Endometrial microvascular endothelial cells (primary cell): ENCODE measurements around the gene ADAMTS17. TPM values are rescaled to one million over a fixed set of nuclear protein-coding genes. Genes with fewer than 3 reads are reported as not detected.

Experiments
- in situ Hi-C: cut with HindIII; loops from 2 replicates; pipeline ENCODE4 v1.10.0; 2017; ENCODE audit warnings: low sequenced_read_pairs, low pct_unique_long_range_greater_than_20kb; ENCODE audit errors: inconsistent ontology term
- total RNA-seq: library from RNA; depleted of rRNA; stranded (reverse); fragments of >200 nt; gene quantifications from one replicate; pipeline ENCODE4 v1.2.3, GENCODE V29; 2015; ENCODE audit errors: inconsistent ontology term

The ADAMTS17 gene
- total RNA-seq, 1 donor from 2014 or later: not detected

DNA sequence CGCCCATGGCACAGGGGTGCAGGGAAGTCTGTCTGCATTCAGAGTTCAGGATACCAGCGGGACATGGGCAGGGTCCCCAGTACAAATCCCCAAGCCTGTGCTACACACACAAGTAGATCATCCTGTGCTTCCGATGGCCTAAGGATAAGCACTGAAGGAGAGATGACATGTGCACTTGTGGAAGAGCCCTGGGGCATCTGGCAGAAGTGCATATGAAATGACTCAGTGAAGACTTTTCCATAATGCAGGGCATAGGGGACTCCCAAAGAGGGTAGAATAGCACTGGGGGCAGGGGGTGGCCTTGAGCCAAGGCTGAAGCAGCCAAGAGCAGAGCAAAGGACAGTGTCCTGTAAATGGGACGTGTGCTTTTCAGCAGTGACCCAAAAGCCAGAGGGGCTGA lies 22.9 kb downstream of the ADAMTS17 start:
- in situ Hi-C loops: no loop called here

- in situ Hi-C loops: no loop called here
Measured at GRCh38 chr15:100314809-100315400, 26.9 kb downstream of the ADAMTS17 start.

GRCh38 chr15:100311833-100312476 lies 29.8 kb downstream of the ADAMTS17 start:
- in situ Hi-C loops: no loop called here

DNA sequence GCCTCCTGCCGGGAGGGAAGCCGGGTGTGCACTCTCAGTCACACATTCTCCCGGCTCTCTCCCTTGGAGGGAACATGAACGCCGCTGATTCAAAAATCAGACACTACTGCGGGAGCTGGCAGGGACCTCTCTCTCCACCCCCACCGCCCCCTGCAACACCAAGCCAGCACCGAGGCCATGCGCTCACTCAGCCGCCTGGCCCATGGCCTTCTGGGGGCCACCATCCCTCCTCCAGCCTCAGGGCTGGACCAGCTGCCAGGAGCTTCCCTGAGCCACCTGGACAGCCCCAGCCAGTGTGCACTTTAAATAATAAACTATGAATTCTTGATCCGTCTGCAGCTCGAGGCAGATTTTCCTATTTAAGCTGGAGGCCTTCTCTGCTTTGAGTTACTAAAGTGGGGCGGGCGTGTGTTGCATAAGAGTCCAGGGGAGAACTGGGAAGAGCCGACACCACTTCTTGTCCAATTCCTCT lies 30.6 kb downstream of the ADAMTS17 start:
- in situ Hi-C loops: no loop called here

- in situ Hi-C loops: no loop called here
Measured at GRCh38 chr15:100310513-100311153, 31.1 kb downstream of the ADAMTS17 start.

GRCh38 chr15:100310041-100310405 lies 31.8 kb downstream of the ADAMTS17 start:
- in situ Hi-C loops: no loop called here

GRCh38 chr15:100309109-100310040 lies 32.4 kb downstream of the ADAMTS17 start:
- in situ Hi-C loops: no loop called here

DNA sequence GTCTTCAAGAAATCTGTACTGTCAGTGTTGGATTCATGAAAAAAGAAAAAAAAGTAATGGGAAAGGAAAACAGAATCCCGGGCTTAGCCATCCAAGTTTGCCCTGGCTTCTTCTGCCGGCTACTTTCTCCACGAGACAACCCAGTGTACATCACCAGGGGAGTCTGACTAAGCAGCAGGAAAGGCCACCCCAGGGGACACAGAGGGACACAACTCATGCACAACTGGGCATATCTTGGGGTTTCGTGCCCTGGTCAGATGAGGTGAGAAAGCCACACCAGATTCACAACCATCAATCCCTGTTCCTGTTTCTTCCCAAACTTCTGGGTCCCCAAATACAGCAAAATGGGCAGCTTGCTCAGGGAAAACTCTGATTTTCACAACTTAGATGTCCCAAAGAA lies 33.2 kb downstream of the ADAMTS17 start:
- in situ Hi-C loops: no loop called here

- in situ Hi-C loops: no loop called here
Measured at GRCh38 chr15:100308213-100308600, 33.6 kb downstream of the ADAMTS17 start.

DNA sequence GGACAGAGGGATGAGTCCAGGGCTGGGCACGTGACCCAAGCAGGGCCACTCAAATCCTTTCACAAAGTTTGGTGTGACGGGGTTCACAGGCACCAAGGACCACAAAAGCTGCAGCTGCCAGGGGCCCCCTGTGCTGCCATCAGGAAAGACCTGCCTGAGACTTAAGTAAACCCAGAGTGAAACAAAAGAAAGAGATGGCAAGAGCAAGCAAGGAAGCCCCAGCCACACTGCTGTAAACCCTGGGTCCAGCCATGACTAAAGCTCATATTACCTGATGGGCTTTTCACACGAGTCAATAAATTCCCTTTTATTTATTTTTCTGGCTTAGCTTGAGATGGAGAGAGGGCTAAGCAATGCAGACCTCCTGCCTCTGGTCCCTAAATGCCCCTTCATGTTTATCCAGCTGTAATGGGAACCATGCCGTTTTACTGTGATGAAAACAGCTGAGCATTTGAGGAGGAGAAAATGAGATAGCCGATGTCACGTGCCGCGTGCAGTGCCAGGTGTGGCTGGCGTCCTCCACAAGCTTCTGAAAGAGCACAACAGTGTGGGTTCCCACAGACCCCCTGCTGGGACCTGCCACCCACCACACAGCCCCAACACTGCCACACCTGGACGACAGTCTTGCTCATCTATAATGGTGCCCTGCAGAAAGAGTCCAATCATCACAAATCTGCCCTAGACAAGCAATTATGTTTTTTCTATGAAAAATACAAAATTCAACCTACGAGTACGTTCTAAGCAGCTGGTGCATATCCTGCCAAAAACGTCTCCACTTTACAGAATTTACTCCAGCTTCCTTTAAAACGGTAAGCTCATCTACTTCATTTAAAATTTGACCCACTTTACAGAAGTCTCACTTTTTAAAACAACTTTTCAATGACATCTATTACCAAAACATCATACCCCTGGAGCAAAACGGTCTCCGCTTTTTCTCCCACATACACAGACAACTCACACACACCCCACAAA lies 34.2 kb downstream of the ADAMTS17 start:
- in situ Hi-C loops: no loop called here

DNA sequence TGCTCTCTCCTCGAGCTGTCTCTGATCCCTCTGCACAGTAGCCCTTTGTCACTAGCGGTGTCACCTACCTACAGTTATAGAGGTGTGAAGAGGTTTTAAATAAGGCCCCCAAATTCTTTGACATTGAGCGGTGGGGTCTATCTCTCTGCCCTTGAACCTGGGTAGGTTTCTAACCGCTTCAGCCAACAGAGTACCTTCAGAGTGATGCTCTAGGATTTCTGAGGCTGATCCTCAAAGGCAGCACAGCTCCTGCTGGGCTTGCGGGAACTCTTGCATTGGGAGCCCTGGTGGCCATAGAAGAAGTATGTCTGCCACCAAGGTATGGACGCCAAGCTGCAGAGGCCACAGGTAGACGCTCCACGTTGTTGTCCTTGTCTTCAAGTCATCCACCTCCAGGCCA lies 35.7 kb downstream of the ADAMTS17 start:
- in situ Hi-C loops: no loop called here

DNA sequence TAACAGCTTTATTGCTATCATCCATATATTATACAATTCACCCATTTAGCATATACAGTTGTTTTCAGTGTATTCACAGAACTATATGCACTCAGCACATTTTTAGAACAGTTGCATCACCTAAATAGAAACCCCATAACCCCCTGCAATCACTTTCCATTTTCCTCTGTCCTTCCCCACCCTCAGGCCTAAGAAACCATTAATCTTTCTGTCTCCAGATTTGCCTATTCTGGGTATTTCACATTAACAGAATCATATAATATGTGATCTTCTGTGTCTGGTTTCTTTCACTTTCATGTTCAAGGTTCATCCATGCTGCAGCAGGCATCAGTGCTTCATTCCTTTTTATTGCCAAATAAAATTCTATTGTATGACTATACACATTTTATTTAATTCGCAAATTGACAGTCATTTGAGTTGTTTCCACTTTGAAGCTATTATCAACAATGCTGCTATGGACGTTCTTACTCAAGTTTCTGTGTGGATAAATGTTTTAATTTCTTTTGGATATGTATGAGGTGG lies 39.8 kb downstream of the ADAMTS17 start:
- in situ Hi-C loops: no loop called here

GRCh38 chr15:100298257-100298656 lies 43.5 kb downstream of the ADAMTS17 start:
- in situ Hi-C loops: no loop called here

DNA sequence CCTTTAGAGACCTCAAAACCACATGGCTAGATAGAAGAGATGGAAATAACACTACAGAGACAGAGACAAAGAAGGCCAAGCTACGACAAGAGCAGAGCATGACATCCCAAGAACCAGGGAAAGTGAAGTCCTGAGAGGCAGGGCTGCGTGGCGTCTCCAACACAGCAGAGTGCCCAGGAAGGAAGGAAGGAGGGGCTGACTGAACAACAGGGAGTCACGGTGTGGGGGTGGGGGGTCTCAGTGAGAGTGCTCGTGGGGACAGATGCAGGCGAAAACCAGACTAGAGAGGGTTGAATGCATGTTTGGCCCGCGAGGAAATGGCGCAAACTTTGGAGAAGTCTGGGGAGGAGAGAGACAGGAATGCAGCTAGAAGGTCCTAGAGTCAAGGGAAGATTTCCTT lies 44.0 kb downstream of the ADAMTS17 start:
- in situ Hi-C loops: no loop called here

DNA sequence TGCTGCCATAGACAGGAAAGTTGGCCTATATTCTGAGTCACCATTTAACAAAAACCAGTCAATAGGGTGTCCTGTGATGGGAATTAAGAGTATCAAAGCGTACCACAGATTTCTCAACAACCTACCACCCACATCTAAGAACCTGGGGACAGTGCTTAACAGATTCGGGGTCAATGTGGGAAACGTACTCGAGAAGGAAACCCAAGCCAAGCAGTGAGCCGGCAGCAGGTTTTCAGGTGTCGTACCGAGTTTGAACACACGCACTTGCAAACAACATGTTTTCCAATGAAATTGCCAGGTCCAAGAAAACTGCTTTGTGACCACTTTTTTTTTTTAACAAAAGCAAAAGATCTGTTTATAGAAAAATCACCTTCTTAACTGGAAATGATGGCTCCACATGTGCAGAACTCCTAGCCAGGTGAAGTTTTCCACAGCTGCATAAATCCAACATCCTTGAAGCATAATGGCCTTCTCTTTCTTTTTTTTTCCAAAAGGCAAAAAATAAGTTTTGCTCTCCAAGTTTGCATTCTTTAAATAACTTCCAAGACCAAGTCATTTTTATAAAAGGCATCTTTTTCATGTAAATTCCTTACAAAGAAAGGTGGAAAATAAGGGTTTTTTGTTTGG lies 45.7 kb downstream of the ADAMTS17 start:
- in situ Hi-C loops: no loop called here

DNA sequence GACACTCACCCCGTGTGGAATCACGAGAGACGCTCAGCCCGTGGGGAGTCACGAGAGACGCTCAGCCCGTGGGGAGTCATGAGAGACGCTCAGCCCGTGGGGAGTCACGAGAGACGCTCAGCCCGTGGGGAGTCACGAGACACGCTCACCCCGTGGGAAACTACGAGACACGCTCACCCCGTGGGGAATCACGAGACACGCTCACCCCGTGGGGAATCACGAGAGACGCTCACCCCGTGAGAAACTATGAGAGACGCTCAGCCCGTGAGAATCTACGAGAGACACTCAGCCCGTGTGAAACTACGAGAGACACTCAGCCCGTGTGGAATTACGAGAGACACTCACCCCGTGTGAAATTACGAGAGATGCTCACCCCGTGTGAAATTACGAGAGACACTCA lies 49.8 kb downstream of the ADAMTS17 start:
- in situ Hi-C loops: no loop called here

- in situ Hi-C loops: no loop called here
Measured at GRCh38 chr15:100291106-100291505, 50.7 kb downstream of the ADAMTS17 start.
